ENCODE measurements around the gene HOMER2. TPM values are rescaled to one million over a fixed set of nuclear protein-coding genes. Genes with fewer than 3 reads are reported as not detected.
"Not testable (repeated sequence)": the region's sequence is repeated elsewhere in the genome, so short reads cannot be mapped to it uniquely, and the experiment has no call there.

The HOMER2 gene
- total RNA-seq, 4 donors from 2014 or later: 0.40 to 25.1 (median 6.1) TPM

- H3K4me1 ChIP-seq: peaks cover 0 to 3% (median 1%) of the 10 kb centered on the region in 4 donors
- in situ Hi-C loops (cut with MboI; ENCODE audit: low pct_ligation_motif_present in 1 of 4, low pct_unique_long_range_greater_than_20kb in 1 of 4, low sequenced_read_pairs in 3 of 4) (no loop called here), intact Hi-C loops (cut with DNase I; ENCODE audit: low total_unique reads) (no loop called here)
- no peak overlapping the region for H3K4me3 ChIP-seq
- no peaks in the 10 kb centered on the region for H3K27me3 ChIP-seq
- H3K9me3 ChIP-seq: no peaks in the 10 kb centered on the region
- 83 to 91% methylated on average over 2 of the region's 2 CpGs for WGBS, 2 donors (ENCODE audit: low coverage in 1 of 2)
- no peaks in the 10 kb centered on the region for H3K36me3 ChIP-seq
- H3K27ac ChIP-seq: no peak overlapping the region
- no peak for TF ChIP-seq POLR2A (IDR thresholded peaks at IDR 0.05)
- no peak for TF ChIP-seq EP300 (IDR thresholded peaks at IDR 0.05; ENCODE audit: low read depth)
- no peak for TF ChIP-seq POLR2AphosphoS5 (IDR thresholded peaks at IDR 0.05)
- no peak for TF ChIP-seq CTCF (IDR thresholded peaks at IDR 0.05)
- no peak for DNase-seq
These were observed 53.6 kb downstream of the HOMER2 start for GRCh38 chr15:82898961-82899360.

GRCh38 chr15:82895983-82896382, 56.5 kb downstream of the HOMER2 start:
- no peak for DNase-seq
- H3K36me3 ChIP-seq: no peaks in the 10 kb centered on the region
- no peaks in the 10 kb centered on the region for H3K27me3 ChIP-seq
- TF ChIP-seq POLR2AphosphoS5 (IDR thresholded peaks at IDR 0.05) (no peak), POLR2A (IDR thresholded peaks at IDR 0.05) (no peak), CTCF (IDR thresholded peaks at IDR 0.05) (no peak), EP300 (IDR thresholded peaks at IDR 0.05; ENCODE audit: low read depth) (no peak)
- H3K4me1 ChIP-seq: peaks cover 0 to 3% (median 1%) of the 10 kb centered on the region in 4 donors
- intact Hi-C loops (cut with DNase I; ENCODE audit: low total_unique reads): no loop called here
- H3K9me3 ChIP-seq: no peaks in the 10 kb centered on the region
- in situ Hi-C loops (cut with MboI; ENCODE audit: low pct_ligation_motif_present in 1 of 4, low pct_unique_long_range_greater_than_20kb in 1 of 4, low sequenced_read_pairs in 3 of 4): no loop called here
- H3K27ac ChIP-seq: no peak overlapping the region
- no peak overlapping the region for H3K4me3 ChIP-seq
- WGBS, 2 donors (ENCODE audit: low coverage in 1 of 2): 89 to 93% methylated on average over 3 to 5 of the region's 5 CpGs

GRCh38 chr15:82894971-82895520, 57.5 kb downstream of the HOMER2 start:
- no peak for DNase-seq
- Histone ChIP-seq H3K27me3 (no peaks in the 10 kb centered on the region), H3K4me3 (no peak overlapping the region), H3K9me3 (no peaks in the 10 kb centered on the region), H3K4me1 (peaks cover 0 to 3% (median 1%) of the 10 kb centered on the region in 4 donors), H3K36me3 (no peaks in the 10 kb centered on the region), H3K27ac (peak overlapping the region in 1 of 4 donors; percentile 27)
- in situ Hi-C loops (cut with MboI; ENCODE audit: low pct_ligation_motif_present in 1 of 4, low pct_unique_long_range_greater_than_20kb in 1 of 4, low sequenced_read_pairs in 3 of 4) (no loop called here), intact Hi-C loops (cut with DNase I; ENCODE audit: low total_unique reads) (no loop called here)
- TF ChIP-seq CTCF (IDR thresholded peaks at IDR 0.05) (no peak), POLR2AphosphoS5 (IDR thresholded peaks at IDR 0.05) (peak in 2 of 3 donors; percentile 24 to 34), POLR2A (IDR thresholded peaks at IDR 0.05) (no peak), EP300 (IDR thresholded peaks at IDR 0.05; ENCODE audit: low read depth) (no peak)
- WGBS, 2 donors (ENCODE audit: low coverage in 1 of 2): 30 to 60% methylated on average over 1 to 4 of the region's 4 CpGs

- WGBS, 2 donors (ENCODE audit: low coverage in 1 of 2): 87 to 94% methylated on average over 6 to 12 of the region's 12 CpGs
- H3K9me3 ChIP-seq; in situ Hi-C loops (cut with MboI; ENCODE audit: low pct_ligation_motif_present in 1 of 4, low pct_unique_long_range_greater_than_20kb in 1 of 4, low sequenced_read_pairs in 3 of 4); DNase-seq; H3K4me1 ChIP-seq; H3K4me3 ChIP-seq; intact Hi-C loops (cut with DNase I; ENCODE audit: low total_unique reads); H3K27ac ChIP-seq; H3K36me3 ChIP-seq; H3K27me3 ChIP-seq: not testable (repeated sequence)
These were observed 59.0 kb downstream of the HOMER2 start for GRCh38 chr15:82893473-82893872.

- Histone ChIP-seq H3K27ac (no peak overlapping the region), H3K4me1 (peaks cover 0 to 3% (median 0%) of the 10 kb centered on the region in 4 donors), H3K27me3 (no peaks in the 10 kb centered on the region), H3K4me3 (no peak overlapping the region), H3K36me3 (no peaks in the 10 kb centered on the region), H3K9me3 (no peaks in the 10 kb centered on the region)
- DNase-seq: no peak
- in situ Hi-C loops (cut with MboI; ENCODE audit: low pct_ligation_motif_present in 1 of 4, low pct_unique_long_range_greater_than_20kb in 1 of 4, low sequenced_read_pairs in 3 of 4): no loop called here
- TF ChIP-seq EP300 (IDR thresholded peaks at IDR 0.05; ENCODE audit: low read depth) (no peak), POLR2AphosphoS5 (IDR thresholded peaks at IDR 0.05) (no peak), CTCF (IDR thresholded peaks at IDR 0.05) (no peak), POLR2A (IDR thresholded peaks at IDR 0.05) (no peak)
- 88 to 100% methylated on average over 7 to 9 of the region's 9 CpGs for WGBS, 2 donors (ENCODE audit: low coverage in 1 of 2)
- intact Hi-C loops (cut with DNase I; ENCODE audit: low total_unique reads): no loop called here
These were observed 59.9 kb downstream of the HOMER2 start for GRCh38 chr15:82892573-82892972.
